Endothelial cell of umbilical vein (primary cell): Measurements from ENCODE around the gene FOLR2.

Experiments
- CTCF ChIP-seq, 2 donors: IDR thresholded peaks; 1 replicate in 1 of 2; 2 replicates in 1 of 2; pipeline ENCODE4 v1.5.1; 2011; ENCODE audit warnings: low read length in 2 of 2, mild to moderate bottlenecking in 2 of 2, moderate library complexity in 2 of 2, control low read depth in 1 of 2, inconsistent platforms in 1 of 2, low read depth in 1 of 2; ENCODE audit not compliant: insufficient read depth in 1 of 2; ENCODE audit errors: extremely low read depth in 1 of 2
- EZH2 ChIP-seq: IDR thresholded peaks from 2 replicates; pipeline ENCODE4 v1.6.1; 2012; ENCODE audit warnings: borderline replicate concordance, low read depth, mild to moderate bottlenecking, moderate library complexity, low read length, inconsistent platforms; ENCODE audit not compliant: severe bottlenecking
- GATA2 ChIP-seq: IDR thresholded peaks from 2 replicates; pipeline ENCODE4 v1.7.0; 2011; ENCODE audit warnings: low read depth, mild to moderate bottlenecking, moderate library complexity, mixed read lengths, low read length; ENCODE audit not compliant: insufficient read length, insufficient read depth
- POLR2A ChIP-seq: IDR thresholded peaks from 2 replicates; pipeline ENCODE4 v1.6.1; 2012; ENCODE audit warnings: low read depth, mild to moderate bottlenecking, control low read depth, low read length
- POLR2AphosphoS5 ChIP-seq: IDR thresholded peaks from 2 replicates; pipeline ENCODE4 v1.6.1; 2012; ENCODE audit warnings: low read depth, mild to moderate bottlenecking, control low read depth, low read length, moderate library complexity; ENCODE audit not compliant: insufficient read depth

- TF ChIP-seq CTCF (IDR thresholded peaks at IDR 0.05; ENCODE audit: extremely low read depth in 1 of 2, insufficient read depth in 1 of 2, low read depth in 1 of 2, low read length in 2 of 2) (no peak), POLR2A (no peak), EZH2 (no peak), GATA2 (no peak), POLR2AphosphoS5 (no peak)
Observed at GRCh38 chr11:72233056-72233772, 16.6 kb downstream of the FOLR2 start.
